ENCODE results near the gene HNRNPLL.

DNA sequence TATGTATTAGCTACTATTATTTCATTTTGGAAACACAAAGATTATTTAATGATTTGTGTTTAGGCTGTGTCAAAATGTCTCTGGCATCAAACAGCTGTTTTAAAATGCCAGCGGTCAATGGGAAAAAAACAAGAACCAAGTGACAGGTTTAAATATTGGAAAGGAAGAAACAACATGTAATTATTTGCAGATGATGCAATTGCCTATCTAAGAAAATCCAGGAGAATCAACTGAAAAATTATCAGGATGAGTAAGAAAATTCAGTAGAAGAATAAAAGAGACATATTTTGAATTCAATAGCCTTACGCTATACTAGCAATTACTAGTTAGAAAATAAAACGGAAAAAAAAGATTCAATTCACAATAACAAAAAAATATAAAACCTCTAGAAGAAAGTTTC lies 51.6 kb downstream of the HNRNPLL start:
- no peak for TF ChIP-seq POLR2A (IDR thresholded peaks at IDR 0.05)
- TF ChIP-seq, protein P1, sequence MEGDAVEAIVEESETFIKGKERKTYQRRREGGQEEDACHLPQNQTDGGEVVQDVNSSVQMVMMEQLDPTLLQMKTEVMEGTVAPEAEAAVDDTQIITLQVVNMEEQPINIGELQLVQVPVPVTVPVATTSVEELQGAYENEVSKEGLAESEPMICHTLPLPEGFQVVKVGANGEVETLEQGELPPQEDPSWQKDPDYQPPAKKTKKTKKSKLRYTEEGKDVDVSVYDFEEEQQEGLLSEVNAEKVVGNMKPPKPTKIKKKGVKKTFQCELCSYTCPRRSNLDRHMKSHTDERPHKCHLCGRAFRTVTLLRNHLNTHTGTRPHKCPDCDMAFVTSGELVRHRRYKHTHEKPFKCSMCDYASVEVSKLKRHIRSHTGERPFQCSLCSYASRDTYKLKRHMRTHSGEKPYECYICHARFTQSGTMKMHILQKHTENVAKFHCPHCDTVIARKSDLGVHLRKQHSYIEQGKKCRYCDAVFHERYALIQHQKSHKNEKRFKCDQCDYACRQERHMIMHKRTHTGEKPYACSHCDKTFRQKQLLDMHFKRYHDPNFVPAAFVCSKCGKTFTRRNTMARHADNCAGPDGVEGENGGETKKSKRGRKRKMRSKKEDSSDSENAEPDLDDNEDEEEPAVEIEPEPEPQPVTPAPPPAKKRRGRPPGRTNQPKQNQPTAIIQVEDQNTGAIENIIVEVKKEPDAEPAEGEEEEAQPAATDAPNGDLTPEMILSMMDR (IDR thresholded peaks at IDR 0.05 in 8 of 11, conservative IDR thresholded peaks at IDR 0.05 in 3 of 11): no peak
